ENCODE measurements around the gene AK8. TPM values are rescaled to one million over a fixed set of nuclear protein-coding genes. Genes with fewer than 3 reads are reported as not detected.

The AK8 gene
- total and polyA plus RNA-seq, 2 experiments from 2014 or later: 0.14 to 0.78 TPM

DNA sequence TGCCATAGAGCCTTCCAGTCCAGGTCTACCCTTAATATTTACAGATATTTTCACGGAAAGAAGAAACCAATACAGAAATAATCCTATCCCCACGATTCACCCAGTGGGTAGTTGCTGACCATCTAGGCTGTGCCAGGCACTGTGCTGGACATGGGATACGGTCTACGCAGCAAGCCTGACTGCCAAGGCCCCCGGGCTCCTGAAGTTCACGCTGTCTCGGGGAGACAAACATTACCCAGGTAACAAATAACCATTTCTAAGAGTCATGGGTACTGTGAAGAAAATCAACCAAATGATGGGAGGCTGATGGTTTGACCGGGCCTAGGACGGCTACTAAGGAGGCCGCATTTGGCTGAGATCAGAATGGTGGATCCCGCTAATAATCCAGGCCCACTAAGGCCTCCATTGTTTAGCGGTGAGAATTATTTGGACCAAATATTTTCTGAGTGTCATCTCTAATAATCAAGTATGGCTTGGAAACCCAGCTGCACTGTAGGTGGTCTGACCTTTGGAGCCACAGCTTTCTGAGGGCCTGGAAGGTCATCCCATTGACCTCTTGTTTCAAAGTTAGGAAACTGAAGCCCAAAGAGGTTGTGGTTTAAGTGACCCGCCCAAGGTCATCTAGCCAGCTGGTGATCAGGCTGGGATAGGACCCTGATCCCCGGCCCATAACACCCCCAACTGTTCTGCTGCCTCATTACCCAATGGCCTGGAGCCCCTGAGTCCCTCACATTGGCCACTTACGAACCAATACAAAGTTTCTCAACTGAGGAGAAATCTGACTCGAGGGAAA lies 82.4 kb downstream of the AK8 start:
- TF ChIP-seq EZH2 (IDR thresholded peaks at IDR 0.05; ENCODE audit: low read depth, unreplicated experiment) (no peak), ZNF462 (CRISPR knock-in tag; IDR thresholded peaks at IDR 0.05) (no peak), CREB1 (CRISPR knock-in tag; IDR thresholded peaks at IDR 0.05; ENCODE audit: low read depth) (no peak), EZH2phosphoT487 (IDR thresholded peaks at IDR 0.05; ENCODE audit: unreplicated experiment) (no peak), ZNF114 (CRISPR knock-in tag; IDR thresholded peaks at IDR 0.05) (no peak), REST (IDR thresholded peaks at IDR 0.05; ENCODE audit: unreplicated experiment) (no peak), JUNB (IDR thresholded peaks at IDR 0.05; ENCODE audit: unreplicated experiment) (no peak), ZNF331 (CRISPR knock-in tag; IDR thresholded peaks at IDR 0.05; ENCODE audit: low read depth) (no peak), NANOG (IDR thresholded peaks at IDR 0.05; ENCODE audit: borderline replicate concordance) (no peak), STAT1 (IDR thresholded peaks at IDR 0.05; ENCODE audit: unreplicated experiment) (no peak), POLR2AphosphoS5 (IDR thresholded peaks at IDR 0.05; ENCODE audit: low read depth) (no peak)
- TF ChIP-seq, protein P1, sequence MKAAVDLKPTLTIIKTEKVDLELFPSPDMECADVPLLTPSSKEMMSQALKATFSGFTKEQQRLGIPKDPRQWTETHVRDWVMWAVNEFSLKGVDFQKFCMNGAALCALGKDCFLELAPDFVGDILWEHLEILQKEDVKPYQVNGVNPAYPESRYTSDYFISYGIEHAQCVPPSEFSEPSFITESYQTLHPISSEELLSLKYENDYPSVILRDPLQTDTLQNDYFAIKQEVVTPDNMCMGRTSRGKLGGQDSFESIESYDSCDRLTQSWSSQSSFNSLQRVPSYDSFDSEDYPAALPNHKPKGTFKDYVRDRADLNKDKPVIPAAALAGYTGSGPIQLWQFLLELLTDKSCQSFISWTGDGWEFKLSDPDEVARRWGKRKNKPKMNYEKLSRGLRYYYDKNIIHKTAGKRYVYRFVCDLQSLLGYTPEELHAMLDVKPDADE (IDR thresholded peaks at IDR 0.05): no peak
- TF ChIP-seq, protein P2, sequence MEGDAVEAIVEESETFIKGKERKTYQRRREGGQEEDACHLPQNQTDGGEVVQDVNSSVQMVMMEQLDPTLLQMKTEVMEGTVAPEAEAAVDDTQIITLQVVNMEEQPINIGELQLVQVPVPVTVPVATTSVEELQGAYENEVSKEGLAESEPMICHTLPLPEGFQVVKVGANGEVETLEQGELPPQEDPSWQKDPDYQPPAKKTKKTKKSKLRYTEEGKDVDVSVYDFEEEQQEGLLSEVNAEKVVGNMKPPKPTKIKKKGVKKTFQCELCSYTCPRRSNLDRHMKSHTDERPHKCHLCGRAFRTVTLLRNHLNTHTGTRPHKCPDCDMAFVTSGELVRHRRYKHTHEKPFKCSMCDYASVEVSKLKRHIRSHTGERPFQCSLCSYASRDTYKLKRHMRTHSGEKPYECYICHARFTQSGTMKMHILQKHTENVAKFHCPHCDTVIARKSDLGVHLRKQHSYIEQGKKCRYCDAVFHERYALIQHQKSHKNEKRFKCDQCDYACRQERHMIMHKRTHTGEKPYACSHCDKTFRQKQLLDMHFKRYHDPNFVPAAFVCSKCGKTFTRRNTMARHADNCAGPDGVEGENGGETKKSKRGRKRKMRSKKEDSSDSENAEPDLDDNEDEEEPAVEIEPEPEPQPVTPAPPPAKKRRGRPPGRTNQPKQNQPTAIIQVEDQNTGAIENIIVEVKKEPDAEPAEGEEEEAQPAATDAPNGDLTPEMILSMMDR (conservative IDR thresholded peaks at IDR 0.05; ENCODE audit: low read depth in 2 of 2): no peak
- Mint-ChIP-seq H3K4me3 (no peak overlapping the region), H3K27me3 (ENCODE audit: insufficient read depth, low read depth, poor library complexity) (peaks cover 64% of the 10 kb centered on the region), H3K36me3 (ENCODE audit: low read depth) (no peaks in the 10 kb centered on the region), H3K9me3 (no peaks in the 10 kb centered on the region), H3K4me1 (no peaks in the 10 kb centered on the region), H3K27ac (no peak overlapping the region)
- H3F3A ChIP-seq (replicated peaks; ENCODE audit: low read depth): no peaks in the 10 kb centered on the region
- no peak for DNase-seq (ENCODE audit: low spot score)
- peaks cover 3% of the 10 kb centered on the region; the same call in 1 of the 2 replicates for H3K4me1 ChIP-seq (ENCODE audit: insufficient read depth)
- no peaks in the 10 kb centered on the region; the same call in 1 of the 2 replicates for H4K20me1 ChIP-seq (replicated peaks; ENCODE audit: insufficient read depth)
- H3K27me3 ChIP-seq (ENCODE audit: insufficient read depth): peaks cover 46% of the 10 kb centered on the region
- no peak for ATAC-seq
- H3K27ac ChIP-seq (ENCODE audit: low read depth): no peak overlapping the region
- H3K36me3 ChIP-seq (ENCODE audit: insufficient read depth): no peaks in the 10 kb centered on the region
- H3K4me2 ChIP-seq: no peak overlapping the region
- H3K4me3 ChIP-seq: no peak overlapping the region
- no peaks in the 10 kb centered on the region for H3K79me2 ChIP-seq (replicated peaks; ENCODE audit: insufficient read depth)
- H2AFZ ChIP-seq: no peak overlapping the region
- no peaks in the 10 kb centered on the region for H3K9me2 ChIP-seq (ENCODE audit: insufficient read depth)

Data from GM23338 (cell line).